Measurements from ENCODE around the gene LEFTY2.
"Not testable (repeated sequence)": the region's sequence is repeated elsewhere in the genome, so short reads cannot be mapped to it uniquely, and the experiment has no call there.

- not testable (repeated sequence) for TF ChIP-seq CTCF, POLR2A (IDR thresholded peaks at IDR 0.05)
Measured at GRCh38 chr1:225970592-225971157, 29.7 kb upstream of the LEFTY2 start.
